ENCODE results near the gene BUB1. TPM values are rescaled to one million over a fixed set of nuclear protein-coding genes. Genes with fewer than 3 reads are reported as not detected.

Gene BUB1
- total and polyA plus RNA-seq, 9 of the 15 experiments (the other 6 are each of a cell fraction or from before 2014, with no cell fraction given): 73.4 to 247 (median 118) TPM

- TF ChIP-seq, protein P1, sequence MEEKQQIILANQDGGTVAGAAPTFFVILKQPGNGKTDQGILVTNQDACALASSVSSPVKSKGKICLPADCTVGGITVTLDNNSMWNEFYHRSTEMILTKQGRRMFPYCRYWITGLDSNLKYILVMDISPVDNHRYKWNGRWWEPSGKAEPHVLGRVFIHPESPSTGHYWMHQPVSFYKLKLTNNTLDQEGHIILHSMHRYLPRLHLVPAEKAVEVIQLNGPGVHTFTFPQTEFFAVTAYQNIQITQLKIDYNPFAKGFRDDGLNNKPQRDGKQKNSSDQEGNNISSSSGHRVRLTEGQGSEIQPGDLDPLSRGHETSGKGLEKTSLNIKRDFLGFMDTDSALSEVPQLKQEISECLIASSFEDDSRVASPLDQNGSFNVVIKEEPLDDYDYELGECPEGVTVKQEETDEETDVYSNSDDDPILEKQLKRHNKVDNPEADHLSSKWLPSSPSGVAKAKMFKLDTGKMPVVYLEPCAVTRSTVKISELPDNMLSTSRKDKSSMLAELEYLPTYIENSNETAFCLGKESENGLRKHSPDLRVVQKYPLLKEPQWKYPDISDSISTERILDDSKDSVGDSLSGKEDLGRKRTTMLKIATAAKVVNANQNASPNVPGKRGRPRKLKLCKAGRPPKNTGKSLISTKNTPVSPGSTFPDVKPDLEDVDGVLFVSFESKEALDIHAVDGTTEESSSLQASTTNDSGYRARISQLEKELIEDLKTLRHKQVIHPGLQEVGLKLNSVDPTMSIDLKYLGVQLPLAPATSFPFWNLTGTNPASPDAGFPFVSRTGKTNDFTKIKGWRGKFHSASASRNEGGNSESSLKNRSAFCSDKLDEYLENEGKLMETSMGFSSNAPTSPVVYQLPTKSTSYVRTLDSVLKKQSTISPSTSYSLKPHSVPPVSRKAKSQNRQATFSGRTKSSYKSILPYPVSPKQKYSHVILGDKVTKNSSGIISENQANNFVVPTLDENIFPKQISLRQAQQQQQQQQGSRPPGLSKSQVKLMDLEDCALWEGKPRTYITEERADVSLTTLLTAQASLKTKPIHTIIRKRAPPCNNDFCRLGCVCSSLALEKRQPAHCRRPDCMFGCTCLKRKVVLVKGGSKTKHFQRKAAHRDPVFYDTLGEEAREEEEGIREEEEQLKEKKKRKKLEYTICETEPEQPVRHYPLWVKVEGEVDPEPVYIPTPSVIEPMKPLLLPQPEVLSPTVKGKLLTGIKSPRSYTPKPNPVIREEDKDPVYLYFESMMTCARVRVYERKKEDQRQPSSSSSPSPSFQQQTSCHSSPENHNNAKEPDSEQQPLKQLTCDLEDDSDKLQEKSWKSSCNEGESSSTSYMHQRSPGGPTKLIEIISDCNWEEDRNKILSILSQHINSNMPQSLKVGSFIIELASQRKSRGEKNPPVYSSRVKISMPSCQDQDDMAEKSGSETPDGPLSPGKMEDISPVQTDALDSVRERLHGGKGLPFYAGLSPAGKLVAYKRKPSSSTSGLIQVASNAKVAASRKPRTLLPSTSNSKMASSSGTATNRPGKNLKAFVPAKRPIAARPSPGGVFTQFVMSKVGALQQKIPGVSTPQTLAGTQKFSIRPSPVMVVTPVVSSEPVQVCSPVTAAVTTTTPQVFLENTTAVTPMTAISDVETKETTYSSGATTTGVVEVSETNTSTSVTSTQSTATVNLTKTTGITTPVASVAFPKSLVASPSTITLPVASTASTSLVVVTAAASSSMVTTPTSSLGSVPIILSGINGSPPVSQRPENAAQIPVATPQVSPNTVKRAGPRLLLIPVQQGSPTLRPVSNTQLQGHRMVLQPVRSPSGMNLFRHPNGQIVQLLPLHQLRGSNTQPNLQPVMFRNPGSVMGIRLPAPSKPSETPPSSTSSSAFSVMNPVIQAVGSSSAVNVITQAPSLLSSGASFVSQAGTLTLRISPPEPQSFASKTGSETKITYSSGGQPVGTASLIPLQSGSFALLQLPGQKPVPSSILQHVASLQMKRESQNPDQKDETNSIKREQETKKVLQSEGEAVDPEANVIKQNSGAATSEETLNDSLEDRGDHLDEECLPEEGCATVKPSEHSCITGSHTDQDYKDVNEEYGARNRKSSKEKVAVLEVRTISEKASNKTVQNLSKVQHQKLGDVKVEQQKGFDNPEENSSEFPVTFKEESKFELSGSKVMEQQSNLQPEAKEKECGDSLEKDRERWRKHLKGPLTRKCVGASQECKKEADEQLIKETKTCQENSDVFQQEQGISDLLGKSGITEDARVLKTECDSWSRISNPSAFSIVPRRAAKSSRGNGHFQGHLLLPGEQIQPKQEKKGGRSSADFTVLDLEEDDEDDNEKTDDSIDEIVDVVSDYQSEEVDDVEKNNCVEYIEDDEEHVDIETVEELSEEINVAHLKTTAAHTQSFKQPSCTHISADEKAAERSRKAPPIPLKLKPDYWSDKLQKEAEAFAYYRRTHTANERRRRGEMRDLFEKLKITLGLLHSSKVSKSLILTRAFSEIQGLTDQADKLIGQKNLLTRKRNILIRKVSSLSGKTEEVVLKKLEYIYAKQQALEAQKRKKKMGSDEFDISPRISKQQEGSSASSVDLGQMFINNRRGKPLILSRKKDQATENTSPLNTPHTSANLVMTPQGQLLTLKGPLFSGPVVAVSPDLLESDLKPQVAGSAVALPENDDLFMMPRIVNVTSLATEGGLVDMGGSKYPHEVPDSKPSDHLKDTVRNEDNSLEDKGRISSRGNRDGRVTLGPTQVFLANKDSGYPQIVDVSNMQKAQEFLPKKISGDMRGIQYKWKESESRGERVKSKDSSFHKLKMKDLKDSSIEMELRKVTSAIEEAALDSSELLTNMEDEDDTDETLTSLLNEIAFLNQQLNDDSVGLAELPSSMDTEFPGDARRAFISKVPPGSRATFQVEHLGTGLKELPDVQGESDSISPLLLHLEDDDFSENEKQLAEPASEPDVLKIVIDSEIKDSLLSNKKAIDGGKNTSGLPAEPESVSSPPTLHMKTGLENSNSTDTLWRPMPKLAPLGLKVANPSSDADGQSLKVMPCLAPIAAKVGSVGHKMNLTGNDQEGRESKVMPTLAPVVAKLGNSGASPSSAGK (IDR thresholded peaks at IDR 0.05): no peak
- TF ChIP-seq HDAC2 (IDR thresholded peaks at IDR 0.05): no peak
- TF ChIP-seq HNRNPL (IDR thresholded peaks at IDR 0.05; ENCODE audit: low read depth, low read length): no peak
- no peak for TF ChIP-seq NR4A1 (CRISPR knock-in tag; IDR thresholded peaks at IDR 0.05)
- TF ChIP-seq NR4A1 (tag; IDR thresholded peaks at IDR 0.05): no peak
- TF ChIP-seq KAT8 (IDR thresholded peaks at IDR 0.05; ENCODE audit: low read depth): no peak
- TF ChIP-seq SIX5 (IDR thresholded peaks at IDR 0.05; ENCODE audit: borderline replicate concordance in 1 of 2, insufficient read depth in 1 of 2, low read depth in 1 of 2, low read length in 2 of 2): no peak
Measured at GRCh38 chr2:110682267-110682666, 4.4 kb upstream of the BUB1 start (continued).

All from K562 (cell line).